Spinal cord (tissue), 10 donors: ENCODE measurements around the gene PRDX5. TPM values are rescaled to one million over a fixed set of nuclear protein-coding genes. Genes with fewer than 3 reads are reported as not detected.
"Not testable (repeated sequence)": the region's sequence is repeated elsewhere in the genome, so short reads cannot be mapped to it uniquely, and the experiment has no call there.

Source experiments
- DNase-seq, 6 donors: peaks; one replicate each; pipeline versions ENCODE4 v3.0.0 to v3.0.0-alpha.2; 2013 to 2015; ENCODE audit warnings: low spot score in 6 of 6, low read depth in 4 of 6
- H3K27ac ChIP-seq: one replicate; pipeline ENCODE4 v1.5.1; 2013; ENCODE audit warnings: low read depth, low read length, control low read depth
- H3K27me3 ChIP-seq: one replicate; pipeline ENCODE4 v1.6.1; 2013; ENCODE audit warnings: low read length; ENCODE audit not compliant: control insufficient read depth, insufficient read depth
- H3K36me3 ChIP-seq: one replicate; pipeline ENCODE4 v1.6.1; 2013; ENCODE audit warnings: low read length; ENCODE audit not compliant: control insufficient read depth, insufficient read depth
- H3K4me1 ChIP-seq: one replicate; pipeline ENCODE4 v1.6.1; 2013; ENCODE audit warnings: low read length; ENCODE audit not compliant: control insufficient read depth, insufficient read depth
- H3K4me3 ChIP-seq: one replicate; pipeline ENCODE4 v1.5.1; 2013; ENCODE audit warnings: low read depth, low read length, control low read depth
- H3K9me3 ChIP-seq: one replicate; pipeline ENCODE4 v1.6.1; 2013; ENCODE audit warnings: low read length; ENCODE audit not compliant: control insufficient read depth, insufficient read depth
- WGBS: methylation state at CpG from one replicate; pipeline ENCODE4 v1.1.5; 2013; ENCODE audit warnings: missing lambda C conversion rate; ENCODE audit not compliant: insufficient coverage; 5-methylcytosine and 5-hydroxymethylcytosine counted together
- polyA plus RNA-seq, 2 donors: library from polyadenylated mRNA; unstranded; fragments of 120-200 nt; gene quantifications; one replicate each; pipeline ENCODE4 v1.2.1, GENCODE V29; 2013; ENCODE audit not compliant: insufficient read length in 2 of 2
- total RNA-seq, 2 donors: library from RNA; depleted of rRNA in 1 of 2; stranded (reverse); fragments of 120-200 nt in 1 of 2; fragments of >200 nt in 1 of 2; gene quantifications; one replicate each; pipeline versions ENCODE4 v1.2.3 to v1.2.4, GENCODE V29; 2013 to 2014
- donor health status: healthy.

PRDX5 gene
- total and polyA plus RNA-seq, 4 donors = 115 to 369 (median 334) TPM

DNA sequence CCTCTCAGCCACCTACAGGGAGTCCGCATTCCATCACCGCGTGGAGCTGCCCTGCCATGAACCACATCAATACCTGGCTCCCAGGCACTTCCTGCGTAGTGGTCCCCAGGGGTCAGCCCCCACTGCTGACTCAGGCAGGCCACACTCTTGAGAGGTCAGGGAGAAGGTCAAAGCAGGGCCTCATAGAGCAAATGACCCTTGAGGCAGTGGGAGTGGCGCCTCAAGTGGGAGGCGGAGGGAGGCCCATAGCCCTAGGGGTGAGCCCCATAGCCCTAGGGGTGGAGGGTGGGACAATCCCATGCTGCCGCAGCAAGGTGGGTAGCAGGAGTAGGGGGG lies 5.0 kb downstream of the PRDX5 start:
- H3K27ac ChIP-seq = no peak overlapping the region
- no peak for DNase-seq
- no peaks in the 10 kb centered on the region for H3K27me3 ChIP-seq

DNA sequence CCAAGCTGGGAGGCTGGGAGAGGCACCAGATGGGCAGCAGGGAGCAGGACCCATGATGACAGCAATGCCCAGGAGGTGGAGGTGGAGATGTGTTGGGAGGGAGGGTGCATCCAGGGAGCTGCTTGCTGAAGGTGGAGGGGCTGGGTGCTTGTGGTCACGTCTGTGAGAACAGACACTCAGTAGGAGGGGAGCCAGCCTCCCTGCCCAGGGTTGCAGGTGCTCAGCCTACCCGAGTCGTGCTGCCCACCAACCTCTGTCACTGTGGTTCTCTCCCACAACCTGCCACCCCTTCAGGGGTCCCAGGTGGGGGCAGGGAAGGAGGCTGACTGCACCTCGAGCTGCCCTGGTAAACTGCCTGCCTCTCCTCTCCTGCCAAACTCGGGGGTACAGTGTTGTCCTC lies 5.5 kb downstream of the PRDX5 start:
- Histone ChIP-seq H3K4me1 (peaks cover 10% of the 10 kb centered on the region), H3K4me3 (no peak overlapping the region), H3K36me3 (peaks cover 40% of the 10 kb centered on the region), H3K27me3 (no peaks in the 10 kb centered on the region), H3K9me3 (no peaks in the 10 kb centered on the region), H3K27ac (no peak overlapping the region)
- 70% methylated on average over 3 of the region's 5 CpGs for WGBS
- no peak for DNase-seq

More for the DNA sequence above, 5.0 kb downstream of the PRDX5 start:
- Histone ChIP-seq H3K9me3 (no peaks in the 10 kb centered on the region), H3K36me3 (peaks cover 40% of the 10 kb centered on the region), H3K4me3 (no peak overlapping the region), H3K4me1 (peaks cover 10% of the 10 kb centered on the region)
- WGBS = 77% methylated on average over 6 of the region's 7 CpGs

DNA sequence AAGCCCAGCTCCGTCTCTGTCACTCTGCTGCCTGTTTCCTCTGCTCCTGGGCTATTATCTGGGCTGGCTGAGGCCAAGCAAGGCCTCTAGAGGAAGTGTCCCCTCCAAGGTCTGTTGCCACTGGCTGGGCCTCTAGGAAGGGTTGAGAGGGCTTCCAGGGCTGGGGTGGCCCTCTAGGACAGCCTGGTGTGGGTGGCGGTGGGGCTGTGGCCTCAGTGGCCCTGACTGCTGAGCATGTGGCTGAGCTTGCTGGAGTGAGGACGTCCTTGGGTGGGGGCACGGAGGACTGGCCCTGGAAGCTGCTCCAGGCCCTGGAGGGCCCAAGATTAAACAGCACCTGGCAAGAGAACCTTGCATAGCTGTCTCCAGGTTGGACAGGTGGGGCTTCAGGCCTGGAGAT lies 6.1 kb downstream of the PRDX5 start:
- not testable (repeated sequence) for H3K27ac ChIP-seq, DNase-seq, H3K27me3 ChIP-seq, H3K4me3 ChIP-seq, H3K4me1 ChIP-seq, H3K9me3 ChIP-seq
- 91% methylated on average over 4 of the region's 4 CpGs for WGBS
- H3K36me3 ChIP-seq = peaks cover 40% of the 10 kb centered on the region

DNA sequence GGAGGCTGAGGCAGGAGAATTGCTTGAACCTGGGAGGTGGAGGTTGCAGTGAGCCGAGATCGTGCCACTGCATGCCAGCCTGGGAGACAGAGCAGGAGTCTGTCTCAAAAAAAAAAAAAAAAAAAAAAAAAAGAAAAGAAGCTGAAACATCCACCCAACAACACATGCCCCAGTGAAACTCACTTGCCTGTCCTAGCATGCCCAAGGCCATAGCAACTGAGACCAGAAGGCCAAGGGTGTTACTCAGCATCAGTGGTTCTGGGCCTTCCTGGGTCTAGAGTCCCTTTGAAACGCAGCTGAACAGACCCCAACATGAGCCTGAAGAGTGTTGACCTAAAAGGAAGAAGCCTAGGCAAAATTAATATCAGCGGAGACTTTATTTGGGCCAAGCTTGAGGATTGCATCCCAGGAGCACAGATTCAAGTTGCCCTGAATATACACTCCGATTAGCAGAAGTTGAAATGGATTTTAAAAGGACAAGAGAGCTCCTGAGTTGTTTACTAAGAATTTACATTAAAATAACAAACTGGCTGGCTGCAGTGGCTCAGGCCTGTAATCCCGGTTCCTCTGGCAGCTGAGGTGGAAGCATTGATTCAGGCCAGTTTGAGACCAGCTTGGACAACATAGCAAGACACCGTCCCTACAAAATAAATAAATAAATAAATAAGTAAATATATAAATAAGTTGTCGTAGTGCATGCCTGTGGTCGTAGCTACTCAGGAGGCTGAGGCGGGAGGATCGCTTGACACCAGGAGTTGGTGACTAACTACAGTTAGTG lies 7.0 kb downstream of the PRDX5 start:
- no peak for DNase-seq
- WGBS = 92% methylated on average over 5 of the region's 11 CpGs
- Histone ChIP-seq H3K4me3 (no peak overlapping the region), H3K4me1 (no peaks in the 10 kb centered on the region), H3K27ac (no peak overlapping the region), H3K27me3 (no peaks in the 10 kb centered on the region), H3K36me3 (peaks cover 37% of the 10 kb centered on the region), H3K9me3 (no peaks in the 10 kb centered on the region)

DNA sequence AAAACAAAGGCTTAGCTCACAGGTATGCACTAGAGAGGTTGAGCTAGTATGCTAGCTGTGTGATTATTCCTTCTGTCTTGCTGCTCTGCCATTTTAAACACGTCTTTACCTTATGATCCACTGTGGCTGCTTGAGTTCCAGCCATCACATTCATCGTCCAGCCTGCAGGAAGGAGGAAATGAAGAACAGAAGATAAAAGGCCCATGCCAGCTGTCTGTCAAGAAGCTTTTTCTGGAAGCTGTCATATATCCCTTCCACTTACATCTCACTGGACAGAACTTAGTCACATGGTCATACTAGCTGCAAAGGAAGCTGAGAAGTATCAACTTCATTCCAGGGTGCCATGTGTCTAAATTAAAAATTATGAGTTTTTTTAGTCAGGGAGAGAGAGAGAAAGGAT lies 9.5 kb downstream of the PRDX5 start:
- no CpG with 5 or more reads among the region's 2 CpGs for WGBS
- no peak overlapping the region for H3K4me3 ChIP-seq

DNA sequence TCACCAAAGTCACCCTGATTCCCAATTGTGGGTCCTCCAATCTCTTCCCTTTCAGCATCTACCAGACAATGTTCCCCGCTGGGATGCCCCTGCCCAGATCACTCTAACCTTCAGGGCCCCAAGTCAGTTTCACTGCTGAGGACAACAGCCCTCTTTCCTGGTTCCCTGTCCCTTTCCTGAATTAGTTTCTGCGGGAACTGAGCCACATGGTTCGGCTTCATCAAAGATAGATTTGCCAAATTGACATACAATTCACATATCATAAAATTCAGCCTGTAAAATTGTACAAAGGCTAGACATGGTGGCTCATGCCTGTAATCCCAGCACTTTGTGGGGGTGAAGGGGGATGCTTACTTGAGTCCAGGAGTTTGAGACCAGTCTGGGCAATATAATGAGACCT lies 10.1 kb downstream of the PRDX5 start:
- no peak for DNase-seq
- no peaks in the 10 kb centered on the region for H3K9me3 ChIP-seq
- peaks cover 7% of the 10 kb centered on the region for H3K4me1 ChIP-seq
- H3K27me3 ChIP-seq = no peaks in the 10 kb centered on the region
- no peak overlapping the region for H3K4me3 ChIP-seq
- no peak overlapping the region for H3K27ac ChIP-seq
- peaks cover 16% of the 10 kb centered on the region for H3K36me3 ChIP-seq
- WGBS = 84% methylated on average over 3 of the region's 3 CpGs

More for the DNA sequence above, 9.5 kb downstream of the PRDX5 start:
- DNase-seq = no peak
- H3K27me3 ChIP-seq = no peaks in the 10 kb centered on the region
- no peak overlapping the region for H3K27ac ChIP-seq
- peaks cover 7% of the 10 kb centered on the region for H3K4me1 ChIP-seq
- H3K9me3 ChIP-seq = no peaks in the 10 kb centered on the region
- H3K36me3 ChIP-seq = peaks cover 22% of the 10 kb centered on the region

DNA sequence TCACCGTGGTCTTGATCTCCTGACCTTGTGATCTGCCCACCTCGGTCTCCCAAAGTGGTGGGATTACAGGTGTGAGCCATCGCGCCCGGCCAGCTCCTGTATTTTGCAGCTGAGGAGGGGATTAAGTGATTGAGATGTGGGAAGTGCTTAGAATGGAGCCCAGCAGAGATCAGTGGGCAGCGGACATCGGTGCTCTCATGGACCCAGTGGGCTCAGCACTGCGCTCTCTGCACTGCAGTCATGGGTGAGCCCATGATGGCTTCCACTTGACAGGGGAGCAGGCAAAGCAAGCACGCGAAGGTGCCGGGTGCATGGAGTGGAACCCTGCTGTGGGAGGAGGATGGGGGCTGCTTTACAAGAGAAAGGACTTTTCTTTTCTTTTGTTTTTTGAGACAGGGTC lies 13.0 kb downstream of the PRDX5 start:
- Histone ChIP-seq H3K27ac (no peak overlapping the region), H3K36me3 (peaks cover 3% of the 10 kb centered on the region), H3K9me3 (no peaks in the 10 kb centered on the region), H3K4me3 (no peak overlapping the region), H3K4me1 (peaks cover 7% of the 10 kb centered on the region), H3K27me3 (no peaks in the 10 kb centered on the region)
- WGBS = 69% methylated on average over 10 of the region's 11 CpGs
- no peak for DNase-seq

DNA sequence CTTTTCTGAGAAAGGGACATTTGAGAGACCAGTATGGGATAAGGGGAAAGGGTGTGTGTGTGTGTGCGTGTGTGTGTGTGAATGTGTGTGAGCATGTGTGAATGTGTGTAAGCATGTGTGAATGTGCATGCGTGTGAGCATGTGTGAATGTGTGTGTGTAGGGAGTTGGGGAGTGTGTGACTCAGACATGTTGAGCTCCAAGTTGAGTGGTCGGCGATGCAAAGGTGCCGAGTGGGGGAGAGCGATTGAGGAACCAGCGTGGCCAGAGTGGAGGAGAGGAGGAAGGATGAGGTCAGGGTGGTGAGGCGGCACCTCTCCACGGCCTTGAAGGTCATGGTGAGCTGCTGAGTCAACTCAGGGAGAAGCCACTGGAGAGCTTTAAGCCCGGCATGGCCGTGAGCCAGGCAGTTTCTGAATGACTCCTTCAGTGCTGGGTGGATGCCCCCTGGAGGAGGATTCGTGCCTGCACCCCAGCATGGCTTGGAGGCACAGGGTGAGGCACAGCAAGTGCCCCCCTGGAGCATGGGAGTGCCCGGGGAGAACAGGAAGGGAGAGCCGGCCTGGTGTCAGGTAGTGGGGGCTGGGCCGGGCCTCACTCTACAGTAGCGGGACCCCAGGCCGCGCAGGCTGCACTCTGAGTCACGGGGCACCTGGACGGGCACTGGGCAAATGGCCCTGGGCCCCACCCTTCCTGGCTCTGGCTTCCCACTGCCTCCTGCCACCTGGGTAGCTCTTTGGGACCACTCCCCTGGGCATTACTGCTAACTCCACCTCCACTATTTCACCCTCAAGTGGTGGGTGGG lies 13.8 kb downstream of the PRDX5 start:
- Histone ChIP-seq H3K36me3 (peaks cover 3% of the 10 kb centered on the region), H3K9me3 (no peaks in the 10 kb centered on the region), H3K4me1 (peaks cover 7% of the 10 kb centered on the region), H3K27ac (no peak overlapping the region), H3K27me3 (no peaks in the 10 kb centered on the region), H3K4me3 (no peak overlapping the region)
- WGBS = 55% methylated on average over 20 of the region's 20 CpGs
- DNase-seq = peak in 2 of 6 donors; percentile 18 to 52

DNA sequence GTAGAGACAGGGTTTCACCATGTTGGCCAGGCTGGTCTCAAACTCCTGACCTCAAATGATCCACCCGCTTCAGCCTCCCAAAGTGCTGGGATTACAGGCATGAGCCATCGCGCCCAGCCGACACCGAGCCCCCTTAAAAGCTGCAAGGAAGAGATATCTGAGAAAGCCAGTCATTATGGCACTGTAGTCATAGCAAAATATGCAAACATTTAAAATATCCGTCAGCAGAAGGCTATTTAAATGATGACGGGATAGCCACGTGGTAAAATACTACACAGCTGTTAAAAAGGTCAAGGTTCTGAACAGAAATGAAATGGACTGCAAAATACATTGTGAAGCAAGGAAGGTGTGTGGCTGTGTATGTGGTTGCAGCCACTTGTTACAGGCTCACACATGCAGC lies 15.6 kb downstream of the PRDX5 start:
- H3K4me1 ChIP-seq = peaks cover 7% of the 10 kb centered on the region
- H3K27me3 ChIP-seq = no peaks in the 10 kb centered on the region
- no peak overlapping the region for H3K27ac ChIP-seq
- no peak overlapping the region for H3K4me3 ChIP-seq
- H3K36me3 ChIP-seq = peaks cover 3% of the 10 kb centered on the region
- no peak for DNase-seq
- no peaks in the 10 kb centered on the region for H3K9me3 ChIP-seq
- 80% methylated on average over 2 of the region's 8 CpGs for WGBS
